GM21723 (cell line): ENCODE measurements around the gene ATP11B.
A peak's percentile ranks its signal among the peaks of the same experiment; 100 is the strongest.

ENCODE experiments used
- ATAC-seq: cut with Tn5 transposase; IDR thresholded peaks from one replicate; pipeline ENCODE4 v1.9.1; 2021; ENCODE audit warnings: mild to moderate bottlenecking, moderate library complexity; ENCODE audit not compliant: unreplicated experiment

The ATP11B gene

DNA sequence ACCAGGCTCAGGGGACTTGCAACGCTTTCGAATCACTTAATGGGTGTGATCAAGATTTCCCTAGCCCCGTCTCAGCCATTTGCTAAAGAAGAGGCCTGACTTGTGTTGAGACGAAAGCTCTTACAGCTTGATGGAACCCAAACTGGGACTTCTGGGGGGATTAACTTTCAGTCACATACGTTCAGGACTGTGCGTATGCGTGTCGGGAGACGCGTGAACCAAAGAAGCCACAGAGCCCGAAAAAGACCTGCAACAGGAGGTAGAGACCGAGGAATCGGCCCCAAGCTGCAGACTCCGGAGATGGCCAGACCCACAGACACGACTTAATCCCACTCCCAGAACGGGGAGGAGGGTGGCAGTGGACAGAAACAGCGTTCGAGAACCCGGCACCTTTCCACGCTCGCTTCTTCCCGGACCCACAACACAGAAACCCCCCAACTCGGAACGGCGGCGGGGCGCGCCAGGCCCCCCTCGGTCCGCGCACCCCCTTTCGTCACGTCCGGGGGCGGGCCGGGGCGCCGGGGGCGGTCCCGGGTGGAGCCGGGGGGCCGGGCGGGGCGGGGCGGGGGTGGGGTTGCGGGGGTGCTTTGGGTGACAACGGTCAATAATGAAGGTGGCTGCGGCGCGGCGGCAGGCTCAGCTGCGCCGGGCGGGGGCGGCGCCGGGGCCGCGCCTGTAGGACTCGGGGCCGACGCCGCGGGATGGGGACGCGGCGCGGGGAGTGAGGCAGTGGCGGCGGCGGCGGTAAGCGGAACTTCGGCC, at the start of gene ATP11B:
Gene ATP11B (plus strand): TSS at position 604 of the 762 bp plus-strand sequence. CDS start 256 bp downstream, outside the sequence.
- ATAC-seq = peak; percentile 70

DNA sequence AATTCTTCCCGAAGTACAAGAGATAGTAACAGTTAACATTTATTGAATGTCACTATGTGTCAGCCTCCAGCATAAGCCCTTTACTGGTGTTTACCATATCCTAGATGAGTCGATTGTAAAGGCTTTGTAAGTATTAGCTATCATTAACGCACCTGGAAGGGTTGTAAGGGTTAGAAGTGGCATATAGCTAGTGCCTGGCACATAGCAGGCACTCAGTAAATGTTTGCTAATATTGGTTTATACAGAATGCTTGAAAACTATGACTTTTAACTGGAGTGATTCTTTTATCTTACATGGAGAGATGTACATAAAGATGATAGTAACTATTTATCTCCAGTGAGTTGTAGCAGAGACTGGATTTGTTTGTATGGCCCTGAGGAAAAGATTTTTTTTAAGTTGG, 46.3 kb upstream of the ATP11B start:
- no peak for ATAC-seq

DNA sequence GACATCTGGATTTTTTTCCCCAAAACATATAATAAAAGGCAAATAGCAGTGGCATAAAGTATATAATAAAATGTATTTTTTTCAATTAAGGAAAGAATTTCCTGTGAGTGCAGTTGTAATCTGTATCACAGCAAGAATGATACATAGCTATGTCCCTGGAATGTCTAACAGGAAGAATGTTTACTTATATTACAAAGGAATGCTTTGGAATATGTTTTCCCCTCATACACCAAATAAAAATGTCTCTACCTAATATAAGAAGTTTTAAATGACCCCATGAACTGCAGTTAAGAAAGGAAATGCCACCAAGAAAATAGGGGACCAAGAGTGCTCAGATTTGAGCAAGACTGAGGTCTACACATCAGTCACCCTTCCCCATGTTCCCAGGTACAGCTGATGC, 38.0 kb upstream of the ATP11B start:
- ATAC-seq = no peak

DNA sequence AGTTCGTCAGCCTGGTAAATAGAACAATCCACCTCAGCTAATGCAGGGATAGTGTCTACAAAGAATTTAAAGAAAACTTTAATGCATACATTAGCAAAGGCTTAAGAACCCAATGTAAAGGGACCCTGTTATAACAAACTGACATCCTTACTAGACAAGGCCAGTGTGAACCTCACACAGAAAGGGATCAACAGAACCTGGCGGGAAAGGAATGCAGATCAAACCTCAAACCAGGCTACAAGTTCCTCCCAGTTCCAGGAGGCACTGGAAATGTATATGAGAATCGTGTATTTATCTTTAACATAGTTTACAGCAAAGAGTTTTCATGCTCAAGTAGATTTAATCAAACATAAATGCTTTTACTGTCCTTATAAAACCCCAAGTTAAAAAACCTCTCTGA, 37.6 kb upstream of the ATP11B start:
- ATAC-seq = no peak

DNA sequence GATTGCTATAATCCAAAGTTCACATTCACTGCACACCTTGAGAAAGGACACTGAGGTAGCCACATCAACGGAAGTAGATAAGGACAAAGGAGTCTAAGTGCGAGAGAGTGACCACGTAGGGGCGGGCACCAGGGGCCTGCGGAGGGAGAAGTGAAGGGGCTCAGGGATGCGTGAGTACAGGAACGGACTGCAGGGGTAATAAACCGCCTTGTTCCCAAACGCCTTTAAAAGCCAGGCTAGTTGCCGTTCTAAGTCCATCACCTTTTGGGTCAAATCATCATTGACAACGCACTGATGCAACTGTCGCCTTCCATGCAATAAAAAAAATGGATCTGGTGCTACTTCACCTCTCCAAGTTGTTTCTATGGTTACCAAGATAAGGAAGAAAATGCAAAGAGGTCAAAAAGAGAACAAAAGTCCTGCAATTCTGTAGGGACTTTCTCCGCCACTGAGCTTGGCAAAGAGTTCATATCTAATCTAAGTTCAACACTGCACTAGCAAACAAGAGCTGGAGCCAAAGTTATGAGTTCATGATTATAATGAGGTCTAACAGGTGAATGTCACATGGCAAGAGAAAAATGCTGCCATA, 32.6 kb upstream of the ATP11B start:
- no peak for ATAC-seq

DNA sequence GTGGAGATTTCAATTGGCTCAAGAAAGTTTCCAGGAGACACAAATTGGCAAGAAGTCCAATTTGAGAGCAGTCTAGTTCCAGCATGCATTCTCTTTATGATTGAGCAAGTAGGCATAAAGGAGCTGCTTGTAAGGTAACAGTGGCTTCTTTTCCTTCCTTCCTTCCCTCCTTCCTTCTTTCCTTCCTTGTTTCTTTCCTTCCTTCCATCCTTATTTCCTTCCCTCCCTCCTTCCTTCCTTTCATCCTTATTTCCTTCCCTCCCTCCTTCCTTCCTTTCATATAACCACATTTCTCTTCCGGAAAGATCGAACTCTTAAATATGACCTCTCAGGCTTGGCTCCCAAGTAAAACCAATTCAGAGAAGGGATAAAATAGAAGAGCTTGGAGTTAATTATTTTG, 29.4 kb upstream of the ATP11B start:
- no peak for ATAC-seq

DNA sequence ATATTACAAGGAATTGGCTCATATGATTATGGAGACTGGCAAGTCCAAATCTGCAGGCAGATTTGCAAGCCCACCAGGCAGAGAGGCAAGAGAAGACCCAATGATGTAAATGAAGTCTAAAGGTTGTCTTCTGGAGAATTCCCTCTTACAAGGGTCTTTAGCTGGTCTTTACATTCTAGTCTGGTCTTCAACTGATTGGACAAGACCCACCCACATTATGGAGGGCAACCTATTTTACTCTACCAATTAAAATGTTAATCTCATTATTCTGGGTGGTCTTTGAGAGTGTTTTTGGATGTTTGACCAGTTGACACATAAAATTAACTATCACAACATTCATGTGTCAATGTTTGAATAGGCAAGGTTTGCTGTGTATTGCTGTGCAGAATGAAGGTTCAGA, 28.0 kb upstream of the ATP11B start:
- no peak for ATAC-seq

DNA sequence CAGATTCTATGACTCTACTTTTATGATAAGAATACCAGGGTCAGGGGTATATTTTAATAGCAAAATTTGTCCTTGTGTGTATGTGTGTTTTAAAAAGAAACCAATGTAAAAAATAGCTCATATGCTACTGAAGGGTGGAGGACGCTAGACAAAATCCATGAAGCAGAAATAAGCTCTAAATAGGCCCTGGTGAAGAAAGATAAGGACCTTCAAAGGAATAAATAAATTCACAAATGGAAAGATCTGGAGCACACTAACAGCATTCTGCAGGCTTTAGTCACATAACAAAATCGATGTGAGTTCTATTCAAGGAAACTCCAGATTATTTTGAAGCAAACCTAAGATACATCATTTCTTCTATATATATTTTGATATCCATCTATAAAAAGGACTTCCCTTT, 27.2 kb upstream of the ATP11B start:
- ATAC-seq = no peak

DNA sequence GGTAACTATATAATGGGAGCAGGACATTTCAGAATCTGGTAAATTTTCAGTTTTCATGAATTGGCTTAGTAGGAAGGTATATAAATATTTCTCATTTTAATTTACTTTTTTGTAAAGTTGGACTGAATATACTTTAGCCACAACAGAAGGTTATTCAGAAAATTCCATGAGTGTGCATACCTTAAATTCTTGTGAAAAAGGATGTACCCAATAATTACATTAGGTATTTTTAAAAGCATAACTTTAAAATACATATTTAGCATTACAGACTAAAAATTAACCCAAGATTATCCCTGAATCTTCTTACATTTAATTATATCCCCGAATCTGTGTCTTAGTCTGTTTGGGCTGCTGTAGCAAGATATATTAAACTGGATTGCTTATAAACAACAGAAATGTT, 24.9 kb upstream of the ATP11B start:
- no peak for ATAC-seq

DNA sequence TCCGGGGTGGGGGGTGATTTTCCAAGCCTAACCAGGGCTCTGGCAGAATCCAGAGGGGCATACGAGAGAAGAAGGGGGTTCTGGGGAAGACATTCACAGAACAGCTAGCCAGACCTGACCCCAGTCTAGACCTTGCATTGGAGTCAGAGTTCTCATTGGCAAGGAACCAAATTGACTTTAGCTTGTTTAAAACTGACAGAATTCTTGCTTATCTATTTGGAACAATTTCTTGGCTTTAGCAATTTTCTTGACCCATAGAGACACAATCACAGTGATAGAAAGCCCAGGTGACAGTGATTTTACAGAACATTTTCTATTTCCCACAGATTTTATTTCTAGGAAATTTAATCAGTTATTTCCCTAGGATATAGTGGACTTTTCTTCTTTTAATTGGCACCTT, 23.6 kb upstream of the ATP11B start:
- ATAC-seq = no peak

DNA sequence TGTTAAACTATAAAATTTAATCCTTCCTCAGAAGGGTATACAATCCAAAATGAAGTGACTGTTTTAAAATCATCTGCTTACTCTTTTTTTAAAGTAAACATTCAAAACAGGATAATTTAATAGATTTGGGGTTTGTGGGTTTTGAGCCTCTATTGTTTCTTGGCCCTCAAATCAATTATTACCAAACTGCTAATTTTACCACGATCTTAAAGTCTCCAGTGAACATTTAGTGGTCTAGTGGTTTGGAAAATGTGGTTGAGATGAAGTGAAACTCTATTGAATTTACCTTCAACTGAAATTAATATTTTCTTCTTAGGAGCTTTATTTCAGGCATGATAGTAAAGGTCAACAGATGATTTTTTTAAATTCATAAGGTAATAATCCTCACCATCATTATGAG, 11.2 kb upstream of the ATP11B start:
- no peak for ATAC-seq

DNA sequence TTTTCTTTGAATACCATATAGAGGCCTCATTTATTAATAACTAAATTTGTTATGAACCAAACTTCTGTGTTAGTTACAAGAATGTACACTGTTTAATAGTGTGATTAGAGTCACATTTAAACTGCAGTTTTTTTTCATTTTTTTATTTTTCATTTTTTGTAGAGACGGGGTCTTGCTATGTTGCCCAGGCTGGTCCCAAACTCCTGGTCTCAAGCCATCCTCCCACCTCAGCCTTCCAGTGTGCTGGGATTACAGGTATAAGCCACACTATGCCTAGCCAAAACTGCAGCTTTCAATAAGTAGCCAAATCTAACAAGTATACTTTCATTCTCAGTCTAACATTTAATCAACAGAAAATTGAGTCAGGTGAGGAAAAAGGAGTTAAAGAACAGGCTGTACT, 10.2 kb upstream of the ATP11B start:
- no peak for ATAC-seq

DNA sequence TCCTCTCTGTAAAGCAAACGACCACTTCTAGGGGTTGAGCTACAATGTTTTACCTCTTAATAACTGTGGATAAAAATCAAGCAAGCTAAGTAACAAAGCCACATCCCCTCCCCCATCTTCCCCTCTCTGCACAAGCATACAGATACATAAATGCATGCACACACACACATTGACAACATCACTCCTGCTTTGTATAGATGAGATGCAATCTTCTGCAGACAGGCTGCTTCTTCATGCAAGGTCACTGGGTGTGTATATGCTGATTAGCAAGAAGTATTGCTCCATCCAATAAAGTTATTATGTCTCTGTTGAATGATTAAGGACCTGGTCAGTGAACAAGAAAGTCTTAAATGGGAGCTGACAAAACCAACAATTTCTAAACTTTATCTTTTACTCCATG, 8.8 kb upstream of the ATP11B start:
- ATAC-seq = no peak

DNA sequence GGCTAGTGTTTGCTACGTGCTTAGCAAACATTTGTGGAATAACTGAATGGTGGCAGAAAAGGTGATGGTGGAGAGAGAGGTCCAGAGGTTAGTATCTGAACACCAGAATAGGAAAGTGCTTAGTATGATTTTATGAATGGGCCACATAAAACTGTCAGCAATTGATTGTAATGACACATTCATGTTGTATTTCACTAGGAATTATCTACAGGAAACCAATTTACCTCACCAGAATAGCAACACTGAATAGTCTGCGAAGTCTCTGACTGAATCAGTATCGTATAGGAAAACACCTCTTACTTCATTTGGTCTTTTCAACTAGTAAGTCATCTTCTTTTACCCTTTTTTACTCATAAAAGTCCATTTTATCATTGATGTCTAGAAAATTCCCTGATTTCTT, 8.2 kb upstream of the ATP11B start:
- no peak for ATAC-seq

DNA sequence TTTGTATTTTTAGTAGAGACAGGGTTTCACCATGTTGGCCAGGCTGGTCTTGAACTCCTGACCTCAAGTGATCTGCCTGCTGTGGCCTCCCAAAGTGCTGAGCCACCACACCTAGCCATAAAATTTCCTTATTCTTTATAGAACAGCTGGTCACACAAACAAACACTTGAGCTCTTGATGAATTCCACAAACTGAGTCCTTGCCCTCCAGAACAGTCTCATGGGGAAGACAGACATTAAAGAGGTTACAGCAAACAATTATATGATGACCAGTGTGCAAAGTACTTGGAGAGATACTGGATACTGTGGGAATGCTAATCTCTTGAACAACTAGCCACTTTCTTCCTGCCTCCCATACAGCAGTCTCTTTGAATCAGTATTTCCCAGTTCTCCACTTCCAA, 7.5 kb upstream of the ATP11B start:
- no peak for ATAC-seq

DNA sequence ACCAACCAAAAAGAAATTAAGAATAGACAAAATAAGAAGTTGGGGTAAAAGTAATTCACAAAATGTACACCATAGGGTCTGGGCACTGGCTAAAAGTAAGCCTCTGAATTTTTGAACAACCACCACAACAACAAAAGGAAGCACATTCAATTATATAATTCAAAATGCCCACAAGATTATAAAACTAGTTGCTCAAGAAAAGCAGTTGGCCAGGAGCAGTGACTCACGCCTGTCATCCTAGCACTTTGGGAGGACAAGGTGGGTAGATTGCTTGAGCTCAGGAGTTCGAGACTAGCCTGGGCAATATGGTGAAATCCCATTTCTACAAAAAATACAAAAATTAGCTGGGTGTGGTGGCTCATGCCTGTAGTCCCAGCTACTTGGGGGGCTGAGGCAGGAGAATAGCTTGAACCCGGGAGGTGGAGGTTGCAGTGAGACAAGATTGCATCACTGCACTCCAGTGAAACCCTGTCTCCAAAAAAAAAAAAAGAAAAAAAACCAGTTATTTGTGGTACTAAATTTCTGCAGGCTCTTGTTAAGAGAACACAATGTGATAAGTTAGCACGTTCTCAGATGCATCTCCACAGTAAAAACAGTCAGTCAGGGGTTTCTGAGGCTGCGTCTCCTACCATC, 6.6 kb upstream of the ATP11B start:
- no peak for ATAC-seq

DNA sequence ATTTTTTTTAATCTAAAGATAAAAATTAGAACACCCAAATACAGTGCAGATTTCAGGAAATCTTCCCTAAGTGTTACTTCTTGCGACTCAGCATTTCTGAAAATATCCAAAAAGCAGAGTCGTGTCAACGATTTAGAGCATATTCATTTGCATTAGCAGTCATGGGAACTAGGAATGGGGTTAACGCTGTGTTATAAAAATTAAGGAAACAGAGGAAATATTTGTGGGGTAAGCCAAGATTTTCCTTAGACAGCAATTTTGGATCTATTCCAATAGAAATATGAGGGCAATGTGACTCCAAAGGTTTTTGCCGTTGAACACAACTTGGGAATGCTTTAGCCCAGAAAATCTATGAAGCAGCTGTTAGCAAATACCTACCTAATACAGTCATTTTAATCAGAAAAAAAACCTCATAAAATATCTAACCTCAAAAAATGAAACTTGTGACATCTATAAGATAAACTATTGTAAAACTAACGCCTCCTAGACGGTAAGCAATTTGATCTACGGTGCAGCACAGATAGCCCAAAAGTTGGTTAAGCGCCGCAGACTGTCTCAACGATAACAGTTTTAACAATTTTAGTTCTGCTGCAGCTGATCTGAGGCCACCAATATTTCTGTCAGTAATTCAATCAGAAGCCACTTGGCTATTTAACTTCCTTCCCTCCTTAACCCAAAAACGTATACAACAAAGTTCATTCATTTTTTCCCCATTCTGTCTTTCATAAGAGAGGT, 5.8 kb upstream of the ATP11B start:
- no peak for ATAC-seq

DNA sequence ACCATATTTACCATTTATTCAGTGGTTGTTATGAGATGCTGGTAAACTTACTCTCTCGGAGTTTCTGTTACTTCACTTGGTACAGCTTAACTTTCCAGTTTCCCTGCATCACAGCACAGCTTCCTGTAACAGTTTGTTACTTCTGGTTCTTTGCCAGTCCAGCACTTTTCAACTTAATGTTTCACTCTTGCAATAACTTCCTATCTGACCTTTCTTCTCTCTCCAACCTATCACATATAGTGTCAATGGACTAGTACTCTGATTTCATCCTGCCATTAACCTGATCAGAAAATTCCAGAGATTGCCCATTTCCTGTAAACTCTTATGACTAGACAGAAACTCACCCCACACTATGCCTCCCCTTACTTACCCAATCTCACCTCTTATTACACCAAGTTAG, 3.9 kb upstream of the ATP11B start:
- ATAC-seq = peak; percentile 22

DNA sequence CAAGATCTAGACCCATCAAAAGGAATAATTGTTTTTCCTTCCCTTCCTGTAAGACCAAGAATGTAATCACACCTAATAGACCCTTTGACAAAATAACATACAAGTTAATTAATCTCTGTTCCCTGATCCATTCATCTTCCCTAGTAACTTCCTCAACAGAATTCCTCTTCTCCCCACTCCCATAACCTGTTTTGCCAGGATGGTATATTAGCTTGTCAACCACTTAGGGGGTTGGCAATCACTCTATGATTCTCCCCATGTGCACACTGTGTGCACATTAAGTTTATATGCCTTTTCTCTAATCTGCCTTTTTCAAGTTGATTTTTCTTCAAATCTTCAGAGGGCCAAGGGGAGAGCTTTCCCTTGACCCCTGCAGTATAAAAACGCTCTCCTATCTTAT, 2.7 kb upstream of the ATP11B start:
- no peak for ATAC-seq

DNA sequence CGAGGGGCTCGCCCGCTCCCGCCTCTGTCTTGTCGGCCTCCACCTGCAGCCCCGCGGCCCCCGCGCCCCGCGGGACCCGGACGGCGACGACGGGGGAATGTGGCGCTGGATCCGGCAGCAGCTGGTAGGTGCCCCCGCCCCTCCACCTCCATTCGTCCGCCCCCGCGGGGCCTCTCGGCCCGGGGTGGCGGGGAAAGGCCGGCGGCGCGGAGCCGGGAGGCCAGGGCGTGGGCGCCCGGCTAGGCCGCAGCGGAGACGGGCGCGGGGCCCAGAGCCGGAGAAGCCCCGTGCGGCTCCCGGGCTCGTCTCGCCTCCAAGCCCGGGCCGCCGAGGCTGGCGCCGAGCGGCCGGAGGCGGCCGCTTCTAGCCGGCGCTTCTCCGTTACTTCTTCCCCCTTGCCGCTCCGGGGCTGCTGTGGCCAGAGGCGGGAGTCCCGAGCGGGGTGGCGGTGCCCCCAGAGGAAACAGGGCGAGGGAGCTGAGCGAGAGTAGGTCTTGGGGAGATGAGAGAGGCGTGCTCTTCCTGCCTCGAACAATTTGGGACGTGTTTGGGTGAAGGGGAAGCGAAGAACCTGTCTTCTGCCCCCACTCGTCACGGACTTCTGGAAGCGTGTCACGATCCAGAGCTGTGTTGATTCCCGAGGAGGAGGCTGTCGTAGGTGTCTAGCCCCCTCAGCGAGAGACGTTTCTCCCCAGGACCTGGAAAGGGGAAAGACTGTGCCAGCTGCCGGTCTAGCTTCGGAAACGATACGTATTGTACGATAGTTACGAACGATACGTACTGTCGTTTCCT, 555 bp downstream of the ATP11B start:
- ATAC-seq = peak; percentile 34
